HepG2 (cell line): ENCODE measurements around the gene RGS19. TPM values are rescaled to one million over a fixed set of nuclear protein-coding genes. Genes with fewer than 3 reads are reported as not detected.

Experiments
- AHR ChIP-seq: IDR thresholded peaks from 2 replicates; pipeline ENCODE4 v1.6.1; 2018; ENCODE audit warnings: missing genetic modification reagents, missing compliant biosample characterization
- ARID2 ChIP-seq: sonication (generic); formaldehyde crosslinking; IDR thresholded peaks from 2 replicates; pipeline ENCODE4 v1.8.1; 2022; ENCODE audit warnings: mild to moderate bottlenecking, missing genetic modification reagents, borderline replicate concordance
- ATF2 ChIP-seq: sonication (generic); formaldehyde crosslinking; IDR thresholded peaks from 2 replicates; pipeline ENCODE4 v1.4.0; 2020; ENCODE audit warnings: missing genetic modification reagents
- HMGXB4 ChIP-seq, 2 experiments: sonication (generic) in 1 of 2; formaldehyde crosslinking in 1 of 2; IDR thresholded peaks; 2 replicates each; pipeline versions ENCODE4 v1.4.0 to v1.6.1; 2018 to 2020; ENCODE audit warnings: missing genetic modification reagents in 2 of 2, borderline replicate concordance in 1 of 2, low read depth in 1 of 2, mild to moderate bottlenecking in 1 of 2, missing biosample characterization in 1 of 2
- KDM4B ChIP-seq: sonication (generic); formaldehyde crosslinking; IDR thresholded peaks from 2 replicates; pipeline ENCODE4 v1.4.0; 2020; ENCODE audit warnings: missing genetic modification reagents
- MEIS2 ChIP-seq: sonication (generic); formaldehyde crosslinking; IDR thresholded peaks from 2 replicates; pipeline ENCODE4 v1.9.0; 2021; ENCODE audit warnings: mild to moderate bottlenecking, missing genetic modification reagents
- RFX3 ChIP-seq: IDR thresholded peaks from 2 replicates; pipeline ENCODE4 v1.6.1; 2016; ENCODE audit warnings: missing biosample characterization, missing genetic modification reagents
- SP4 ChIP-seq: sonication (generic); formaldehyde crosslinking; IDR thresholded peaks from 2 replicates; pipeline ENCODE4 v1.8.1; 2023; ENCODE audit warnings: mild to moderate bottlenecking, missing genetic modification reagents
- ZNF382 ChIP-seq: sonication (generic); formaldehyde crosslinking; IDR thresholded peaks from 2 replicates; pipeline ENCODE4 v1.5.0; 2020; ENCODE audit warnings: missing genetic modification reagents, mild to moderate bottlenecking, borderline replicate concordance
- ZNF550 ChIP-seq: sonication (generic); formaldehyde crosslinking; IDR thresholded peaks from 2 replicates; pipeline ENCODE4 v1.4.0; 2020; ENCODE audit warnings: mild to moderate bottlenecking, missing genetic modification reagents, borderline replicate concordance
- ZNF619 ChIP-seq: sonication (generic); formaldehyde crosslinking; IDR thresholded peaks from 2 replicates; pipeline ENCODE4 v1.4.0; 2020; ENCODE audit warnings: mild to moderate bottlenecking, missing genetic modification reagents
- ZNF660 ChIP-seq: sonication (generic); formaldehyde crosslinking; IDR thresholded peaks from 2 replicates; pipeline ENCODE4 v1.5.1; 2020; ENCODE audit warnings: mild to moderate bottlenecking, low read depth, missing genetic modification reagents, borderline replicate concordance
- ZNF773 ChIP-seq: sonication (generic); formaldehyde crosslinking; IDR thresholded peaks from 2 replicates; pipeline ENCODE4 v1.4.0; 2020; ENCODE audit warnings: missing genetic modification reagents, borderline replicate concordance
- ZNF883 ChIP-seq: sonication (generic); formaldehyde crosslinking; IDR thresholded peaks from 2 replicates; pipeline ENCODE4 v1.5.1; 2020; ENCODE audit warnings: mild to moderate bottlenecking, missing genetic modification reagents; ENCODE audit errors: not compliant biosample characterization
- ZSCAN25 ChIP-seq: sonication (generic); formaldehyde crosslinking; IDR thresholded peaks from 2 replicates; pipeline ENCODE4 v1.8.0; 2022; ENCODE audit warnings: mild to moderate bottlenecking, missing genetic modification reagents
- polyA plus RNA-seq, 8 experiments: library from polyadenylated mRNA; depleted of rRNA in 3 of 8; stranded (reverse) in 7 of 8; unstranded in 1 of 8; fragments of >200 nt; fragmentation: Illumina TruSeq in 4 of 8; extraction: Trizol in 4 of 8; gene quantifications; 2 replicates each; pipeline versions ENCODE4 v1.2.1 to v1.2.3, GENCODE V29; 2011 to 2016; ENCODE audit warnings: low read depth in 4 of 8, missing spikeins in 1 of 8, mixed read lengths in 1 of 8; ENCODE audit not compliant: insufficient read depth in 1 of 8
- total RNA-seq, 5 experiments: library from RNA; depleted of rRNA; stranded (reverse); fragments of >200 nt; fragmentation: Illumina TruSeq; extraction: Trizol; gene quantifications; 2 replicates each; pipeline ENCODE4 v1.2.3, GENCODE V29; 2016; ENCODE audit warnings: low read depth in 1 of 5
- TF ChIP-seq, protein P1 (sequence below): sonication (generic); formaldehyde crosslinking; IDR thresholded peaks from 2 replicates; pipeline ENCODE4 v1.4.0; 2020; ENCODE audit warnings: missing genetic modification reagents
- TF ChIP-seq, protein P2 (sequence below): sonication (generic); formaldehyde crosslinking; IDR thresholded peaks from 2 replicates; pipeline ENCODE4 v1.9.0; 2021; ENCODE audit warnings: missing genetic modification reagents, borderline replicate concordance
- TF ChIP-seq, protein P3 (sequence below): sonication (generic); formaldehyde crosslinking; IDR thresholded peaks from 2 replicates; pipeline ENCODE4 v1.5.0; 2020; ENCODE audit warnings: missing genetic modification reagents, mild to moderate bottlenecking, borderline replicate concordance

The RGS19 gene
- total and polyA plus RNA-seq, 2 of the 13 experiments (the other 11 are each of a cell fraction or from before 2014, with no cell fraction given): 10.7 to 11.9 TPM

DNA sequence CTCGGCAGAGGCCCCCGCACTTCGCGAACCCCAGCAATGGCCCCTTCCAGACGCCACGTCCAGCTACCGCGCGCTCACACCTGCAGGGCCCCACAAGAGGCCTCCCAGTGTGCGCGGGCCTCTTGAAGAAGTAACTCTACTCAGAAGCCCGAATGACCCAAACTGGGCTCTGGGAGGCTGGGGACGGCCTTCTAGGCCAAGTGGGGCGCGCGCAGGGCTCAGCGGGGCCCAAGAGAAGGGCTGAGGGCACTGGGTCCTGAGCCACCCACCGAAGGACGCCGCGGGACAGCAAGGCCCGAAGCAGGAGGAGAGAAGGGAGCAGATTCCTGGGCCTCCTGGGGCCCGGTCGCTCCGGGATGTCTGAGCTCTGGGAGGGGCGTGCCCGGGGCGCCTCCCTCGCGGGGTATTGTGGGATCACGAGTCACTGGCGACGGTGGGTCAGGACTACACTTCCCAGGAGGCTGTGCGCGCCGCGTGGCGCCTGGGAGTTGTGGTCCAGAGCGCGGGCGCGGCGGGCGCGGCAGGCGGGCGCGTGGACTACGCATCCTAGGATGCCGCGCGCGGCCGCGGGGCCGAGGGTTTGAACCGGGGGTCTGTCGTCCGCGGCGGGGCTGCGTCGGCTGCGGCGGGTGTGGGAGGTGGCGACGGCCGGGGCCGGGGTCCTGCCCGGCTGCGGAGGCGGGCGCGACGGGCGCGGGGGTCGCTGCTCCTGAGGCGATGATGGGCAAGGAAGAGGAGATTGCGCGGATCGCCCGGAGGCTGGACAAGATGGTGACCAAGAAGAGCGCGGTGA lies 16.5 kb downstream of the RGS19 start, which contains the start of gene TCEA2 (continued):
- TF ChIP-seq, protein P1, sequence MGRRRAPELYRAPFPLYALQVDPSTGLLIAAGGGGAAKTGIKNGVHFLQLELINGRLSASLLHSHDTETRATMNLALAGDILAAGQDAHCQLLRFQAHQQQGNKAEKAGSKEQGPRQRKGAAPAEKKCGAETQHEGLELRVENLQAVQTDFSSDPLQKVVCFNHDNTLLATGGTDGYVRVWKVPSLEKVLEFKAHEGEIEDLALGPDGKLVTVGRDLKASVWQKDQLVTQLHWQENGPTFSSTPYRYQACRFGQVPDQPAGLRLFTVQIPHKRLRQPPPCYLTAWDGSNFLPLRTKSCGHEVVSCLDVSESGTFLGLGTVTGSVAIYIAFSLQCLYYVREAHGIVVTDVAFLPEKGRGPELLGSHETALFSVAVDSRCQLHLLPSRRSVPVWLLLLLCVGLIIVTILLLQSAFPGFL (CRISPR knock-in tag): no peak
- TF ChIP-seq SP4 (CRISPR knock-in tag) (peak; percentile 97), ZNF382 (CRISPR knock-in tag) (no peak), ZNF883 (CRISPR knock-in tag) (no peak), ATF2 (CRISPR knock-in tag) (peak; percentile 92), RFX3 (CRISPR knock-in tag) (0 out of 2 replicates have a peak, but pooled peaks have one; percentile 31), ZNF660 (CRISPR knock-in tag) (peak; percentile 91; the same call in 1 of the 2 replicates), AHR (CRISPR knock-in tag) (peak; percentile 96), ZNF773 (CRISPR knock-in tag) (no peak; the same call in none of the 2 replicates), MEIS2 (CRISPR knock-in tag) (peak; percentile 45), HMGXB4 (CRISPR knock-in tag; IDR thresholded peaks at IDR 0.05; ENCODE audit: borderline replicate concordance in 1 of 2, low read depth in 1 of 2) (peak; percentile 67 to 88; a peak in 3 of 4 replicates), ZSCAN25 (peak; percentile 70; the same call in 1 of the 2 replicates), ZNF550 (peak; percentile 97), ZNF619 (CRISPR knock-in tag) (peak; percentile 89), KDM4B (peak; percentile 28), ARID2 (CRISPR knock-in tag) (no peak)
- TF ChIP-seq, protein P2, sequence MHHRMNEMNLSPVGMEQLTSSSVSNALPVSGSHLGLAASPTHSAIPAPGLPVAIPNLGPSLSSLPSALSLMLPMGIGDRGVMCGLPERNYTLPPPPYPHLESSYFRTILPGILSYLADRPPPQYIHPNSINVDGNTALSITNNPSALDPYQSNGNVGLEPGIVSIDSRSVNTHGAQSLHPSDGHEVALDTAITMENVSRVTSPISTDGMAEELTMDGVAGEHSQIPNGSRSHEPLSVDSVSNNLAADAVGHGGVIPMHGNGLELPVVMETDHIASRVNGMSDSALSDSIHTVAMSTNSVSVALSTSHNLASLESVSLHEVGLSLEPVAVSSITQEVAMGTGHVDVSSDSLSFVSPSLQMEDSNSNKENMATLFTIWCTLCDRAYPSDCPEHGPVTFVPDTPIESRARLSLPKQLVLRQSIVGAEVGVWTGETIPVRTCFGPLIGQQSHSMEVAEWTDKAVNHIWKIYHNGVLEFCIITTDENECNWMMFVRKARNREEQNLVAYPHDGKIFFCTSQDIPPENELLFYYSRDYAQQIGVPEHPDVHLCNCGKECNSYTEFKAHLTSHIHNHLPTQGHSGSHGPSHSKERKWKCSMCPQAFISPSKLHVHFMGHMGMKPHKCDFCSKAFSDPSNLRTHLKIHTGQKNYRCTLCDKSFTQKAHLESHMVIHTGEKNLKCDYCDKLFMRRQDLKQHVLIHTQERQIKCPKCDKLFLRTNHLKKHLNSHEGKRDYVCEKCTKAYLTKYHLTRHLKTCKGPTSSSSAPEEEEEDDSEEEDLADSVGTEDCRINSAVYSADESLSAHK (CRISPR knock-in tag): no peak
- TF ChIP-seq, protein P3, sequence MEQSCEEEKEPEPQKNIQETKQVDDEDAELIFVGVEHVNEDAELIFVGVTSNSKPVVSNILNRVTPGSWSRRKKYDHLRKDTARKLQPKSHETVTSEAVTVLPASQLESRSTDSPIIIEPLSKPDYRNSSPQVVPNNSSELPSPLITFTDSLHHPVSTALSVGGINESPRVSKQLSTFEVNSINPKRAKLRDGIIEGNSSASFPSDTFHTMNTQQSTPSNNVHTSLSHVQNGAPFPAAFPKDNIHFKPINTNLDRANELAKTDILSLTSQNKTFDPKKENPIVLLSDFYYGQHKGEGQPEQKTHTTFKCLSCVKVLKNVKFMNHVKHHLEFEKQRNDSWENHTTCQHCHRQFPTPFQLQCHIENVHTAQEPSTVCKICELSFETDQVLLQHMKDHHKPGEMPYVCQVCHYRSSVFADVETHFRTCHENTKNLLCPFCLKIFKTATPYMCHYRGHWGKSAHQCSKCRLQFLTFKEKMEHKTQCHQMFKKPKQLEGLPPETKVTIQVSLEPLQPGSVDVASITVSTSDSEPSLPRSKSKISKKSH (CRISPR knock-in tag): peak; percentile 93
